ENCODE measurements around the gene LTBP2.

LTBP2 gene

DNA sequence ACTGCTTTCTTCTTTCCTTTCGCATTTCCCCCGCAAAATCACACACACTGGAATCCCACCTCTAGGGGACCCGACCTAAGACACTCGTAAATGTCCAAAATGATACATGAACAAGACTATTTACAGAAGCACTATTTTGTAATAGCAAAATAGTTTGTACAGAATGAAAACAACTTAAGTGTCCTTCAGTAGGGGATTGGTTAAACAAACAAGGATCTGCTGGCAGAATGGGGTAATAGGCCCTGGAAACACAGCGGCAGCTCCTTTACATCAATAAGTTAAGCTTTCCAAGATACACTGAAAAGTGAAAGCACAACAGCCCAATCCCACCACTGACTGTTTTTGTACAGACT is 48.8 kb downstream of the LTBP2 start:
- TF ChIP-seq YY1 (IDR thresholded peaks at IDR 0.05; ENCODE audit: low read depth) (no peak), TEAD4 (IDR thresholded peaks at IDR 0.05) (no peak), EGR1 (IDR thresholded peaks at IDR 0.05) (no peak), NFIC (IDR thresholded peaks at IDR 0.05) (no peak), ZBTB7A (IDR thresholded peaks at IDR 0.05; ENCODE audit: low read depth) (no peak), EP300 (IDR thresholded peaks at IDR 0.05; ENCODE audit: borderline replicate concordance) (no peak), TAF1 (IDR thresholded peaks at IDR 0.05; ENCODE audit: low read depth) (no peak), CREB1 (IDR thresholded peaks at IDR 0.05; ENCODE audit: low read depth) (no peak)
- TF ChIP-seq, protein P1, sequence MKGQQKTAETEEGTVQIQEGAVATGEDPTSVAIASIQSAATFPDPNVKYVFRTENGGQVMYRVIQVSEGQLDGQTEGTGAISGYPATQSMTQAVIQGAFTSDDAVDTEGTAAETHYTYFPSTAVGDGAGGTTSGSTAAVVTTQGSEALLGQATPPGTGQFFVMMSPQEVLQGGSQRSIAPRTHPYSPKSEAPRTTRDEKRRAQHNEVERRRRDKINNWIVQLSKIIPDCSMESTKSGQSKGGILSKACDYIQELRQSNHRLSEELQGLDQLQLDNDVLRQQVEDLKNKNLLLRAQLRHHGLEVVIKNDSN (IDR thresholded peaks at IDR 0.05), result no peak

GRCh38 chr14:74562515-74563232 is 49.4 kb downstream of the LTBP2 start:
- TF ChIP-seq TAF1 (IDR thresholded peaks at IDR 0.05; ENCODE audit: low read depth) (no peak), TCF12 (IDR thresholded peaks at IDR 0.05; ENCODE audit: low read depth) (no peak), NFIC (IDR thresholded peaks at IDR 0.05) (no peak), EGR1 (IDR thresholded peaks at IDR 0.05) (no peak), RAD21 (IDR thresholded peaks at IDR 0.05; ENCODE audit: low read depth) (no peak), EP300 (IDR thresholded peaks at IDR 0.05; ENCODE audit: borderline replicate concordance) (no peak)
- TF ChIP-seq, protein P2, sequence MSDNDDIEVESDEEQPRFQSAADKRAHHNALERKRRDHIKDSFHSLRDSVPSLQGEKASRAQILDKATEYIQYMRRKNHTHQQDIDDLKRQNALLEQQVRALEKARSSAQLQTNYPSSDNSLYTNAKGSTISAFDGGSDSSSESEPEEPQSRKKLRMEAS (IDR thresholded peaks at IDR 0.05), result no peak

GRCh38 chr14:74558655-74559054 is 53.4 kb downstream of the LTBP2 start:
- TF ChIP-seq CREB1 (IDR thresholded peaks at IDR 0.05; ENCODE audit: low read depth) (no peak), TEAD4 (IDR thresholded peaks at IDR 0.05) (no peak), RAD21 (IDR thresholded peaks at IDR 0.05; ENCODE audit: low read depth) (no peak), CEBPB (IDR thresholded peaks at IDR 0.05) (no peak), TAF1 (IDR thresholded peaks at IDR 0.05; ENCODE audit: low read depth) (no peak), EP300 (IDR thresholded peaks at IDR 0.05; ENCODE audit: borderline replicate concordance) (no peak), TCF12 (IDR thresholded peaks at IDR 0.05; ENCODE audit: low read depth) (no peak), FOXM1 (IDR thresholded peaks at IDR 0.05; ENCODE audit: borderline replicate concordance, low read depth) (no peak), ZBTB7A (IDR thresholded peaks at IDR 0.05; ENCODE audit: low read depth) (no peak), EGR1 (IDR thresholded peaks at IDR 0.05) (no peak)
- TF ChIP-seq, protein P1 (IDR thresholded peaks at IDR 0.05), result no peak
- TF ChIP-seq, protein P2 (IDR thresholded peaks at IDR 0.05), result no peak

DNA sequence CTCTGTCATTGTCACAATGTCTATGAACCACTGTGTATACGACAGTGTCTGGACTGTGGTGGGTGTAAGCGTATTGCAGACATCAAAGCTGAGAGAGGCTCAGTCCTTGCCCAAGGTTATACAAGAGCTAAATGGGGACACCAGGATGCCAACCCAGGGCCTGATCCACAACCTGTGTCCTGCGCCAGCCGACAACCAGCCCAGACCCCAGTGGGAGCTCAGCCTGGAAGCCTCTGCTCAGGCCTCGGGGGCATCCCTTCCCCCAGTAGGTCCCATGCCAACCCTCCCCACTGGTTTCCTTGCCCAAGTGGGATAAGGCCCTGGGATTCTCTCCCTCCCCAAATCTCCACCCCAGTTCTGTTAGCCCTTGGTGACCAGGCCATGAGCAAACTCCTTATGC is 54.3 kb downstream of the LTBP2 start:
- no peak for TF ChIP-seq TCF12 (IDR thresholded peaks at IDR 0.05; ENCODE audit: low read depth)
- no peak for TF ChIP-seq TAF1 (IDR thresholded peaks at IDR 0.05; ENCODE audit: low read depth)
- no peak for TF ChIP-seq CREB1 (IDR thresholded peaks at IDR 0.05; ENCODE audit: low read depth)
- no peak for TF ChIP-seq NFIC (IDR thresholded peaks at IDR 0.05)
- no peak for TF ChIP-seq CEBPB (IDR thresholded peaks at IDR 0.05)
- TF ChIP-seq, protein P3, sequence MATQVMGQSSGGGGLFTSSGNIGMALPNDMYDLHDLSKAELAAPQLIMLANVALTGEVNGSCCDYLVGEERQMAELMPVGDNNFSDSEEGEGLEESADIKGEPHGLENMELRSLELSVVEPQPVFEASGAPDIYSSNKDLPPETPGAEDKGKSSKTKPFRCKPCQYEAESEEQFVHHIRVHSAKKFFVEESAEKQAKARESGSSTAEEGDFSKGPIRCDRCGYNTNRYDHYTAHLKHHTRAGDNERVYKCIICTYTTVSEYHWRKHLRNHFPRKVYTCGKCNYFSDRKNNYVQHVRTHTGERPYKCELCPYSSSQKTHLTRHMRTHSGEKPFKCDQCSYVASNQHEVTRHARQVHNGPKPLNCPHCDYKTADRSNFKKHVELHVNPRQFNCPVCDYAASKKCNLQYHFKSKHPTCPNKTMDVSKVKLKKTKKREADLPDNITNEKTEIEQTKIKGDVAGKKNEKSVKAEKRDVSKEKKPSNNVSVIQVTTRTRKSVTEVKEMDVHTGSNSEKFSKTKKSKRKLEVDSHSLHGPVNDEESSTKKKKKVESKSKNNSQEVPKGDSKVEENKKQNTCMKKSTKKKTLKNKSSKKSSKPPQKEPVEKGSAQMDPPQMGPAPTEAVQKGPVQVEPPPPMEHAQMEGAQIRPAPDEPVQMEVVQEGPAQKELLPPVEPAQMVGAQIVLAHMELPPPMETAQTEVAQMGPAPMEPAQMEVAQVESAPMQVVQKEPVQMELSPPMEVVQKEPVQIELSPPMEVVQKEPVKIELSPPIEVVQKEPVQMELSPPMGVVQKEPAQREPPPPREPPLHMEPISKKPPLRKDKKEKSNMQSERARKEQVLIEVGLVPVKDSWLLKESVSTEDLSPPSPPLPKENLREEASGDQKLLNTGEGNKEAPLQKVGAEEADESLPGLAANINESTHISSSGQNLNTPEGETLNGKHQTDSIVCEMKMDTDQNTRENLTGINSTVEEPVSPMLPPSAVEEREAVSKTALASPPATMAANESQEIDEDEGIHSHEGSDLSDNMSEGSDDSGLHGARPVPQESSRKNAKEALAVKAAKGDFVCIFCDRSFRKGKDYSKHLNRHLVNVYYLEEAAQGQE (IDR thresholded peaks at IDR 0.05; ENCODE audit: low read depth), result no peak
- TF ChIP-seq RAD21 (IDR thresholded peaks at IDR 0.05; ENCODE audit: low read depth), result no peak
- TF ChIP-seq YY1 (IDR thresholded peaks at IDR 0.05; ENCODE audit: low read depth), result no peak
- TF ChIP-seq ZBTB7A (IDR thresholded peaks at IDR 0.05; ENCODE audit: low read depth), result no peak
- no peak for TF ChIP-seq EP300 (IDR thresholded peaks at IDR 0.05; ENCODE audit: borderline replicate concordance)
- TF ChIP-seq, protein P1 (IDR thresholded peaks at IDR 0.05), result no peak
- no peak for TF ChIP-seq TEAD4 (IDR thresholded peaks at IDR 0.05)

DNA sequence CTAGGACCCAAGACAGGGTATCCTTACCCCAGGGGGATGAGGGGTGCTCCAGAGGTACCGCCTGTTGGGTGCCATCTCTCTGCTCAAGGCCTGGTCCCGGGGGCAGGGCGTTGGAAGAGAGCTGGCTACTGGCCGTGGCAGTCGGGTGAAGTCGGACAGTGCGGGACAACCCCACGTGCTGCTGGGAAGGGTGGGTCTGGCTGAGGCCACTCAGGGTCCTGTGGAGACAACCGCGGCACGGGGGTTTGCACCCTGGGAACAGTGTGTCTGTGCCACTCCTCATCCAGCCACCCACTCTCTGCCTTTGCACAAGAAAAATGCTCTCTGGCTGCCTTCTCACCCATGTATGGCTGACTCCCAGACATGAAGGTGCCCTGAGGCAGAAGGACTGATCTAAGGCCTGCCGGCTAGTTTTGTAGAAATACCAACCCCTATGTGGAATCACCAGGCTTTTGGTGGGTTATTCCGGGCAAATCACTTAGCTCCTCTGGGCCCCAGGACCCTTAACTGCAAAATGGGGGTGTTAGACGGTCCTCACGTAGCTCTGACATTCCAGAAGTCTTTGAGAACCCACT is 56.5 kb downstream of the LTBP2 start:
- no peak for TF ChIP-seq TEAD4 (IDR thresholded peaks at IDR 0.05)
- no peak for TF ChIP-seq FOXM1 (IDR thresholded peaks at IDR 0.05; ENCODE audit: borderline replicate concordance, low read depth)
- TF ChIP-seq YY1 (IDR thresholded peaks at IDR 0.05; ENCODE audit: low read depth), result no peak
- no peak for TF ChIP-seq NFIC (IDR thresholded peaks at IDR 0.05)
- no peak for TF ChIP-seq RAD21 (IDR thresholded peaks at IDR 0.05; ENCODE audit: low read depth)

DNA sequence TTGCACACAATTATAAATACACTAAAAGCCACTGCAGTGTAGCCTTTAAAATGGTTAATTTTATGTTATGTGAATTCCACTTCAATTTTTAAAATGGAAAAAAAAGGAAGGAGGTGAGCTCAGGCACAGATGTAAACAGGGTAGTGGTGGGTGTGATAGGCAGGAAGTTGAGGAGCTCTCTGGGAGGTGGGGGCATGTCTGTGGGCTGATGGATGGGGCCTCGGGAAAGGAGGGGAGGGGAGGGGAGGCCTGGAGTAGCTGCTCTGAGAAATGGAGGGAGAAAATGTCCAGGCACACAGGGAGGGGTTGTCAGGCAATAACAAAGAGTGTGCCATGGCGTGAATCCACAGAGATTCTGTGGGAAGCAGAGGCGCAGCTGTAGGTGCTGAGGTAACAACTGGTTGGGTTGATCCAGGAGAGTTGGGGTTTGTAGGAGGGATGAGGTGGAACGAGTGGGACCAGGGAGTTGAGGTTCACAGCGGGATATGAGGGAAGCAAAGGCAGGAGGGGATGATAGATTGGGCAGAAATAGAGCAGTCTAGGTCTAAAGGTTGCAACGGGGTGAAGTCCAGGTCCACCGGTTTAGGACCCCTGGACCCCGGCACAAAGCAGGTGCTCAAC is 57.2 kb downstream of the LTBP2 start:
- TF ChIP-seq RAD21 (IDR thresholded peaks at IDR 0.05; ENCODE audit: low read depth) (no peak), CEBPB (IDR thresholded peaks at IDR 0.05) (no peak), TCF12 (IDR thresholded peaks at IDR 0.05; ENCODE audit: low read depth) (no peak), TAF1 (IDR thresholded peaks at IDR 0.05; ENCODE audit: low read depth) (no peak), FOXM1 (IDR thresholded peaks at IDR 0.05; ENCODE audit: borderline replicate concordance, low read depth) (no peak)
- TF ChIP-seq, protein P1 (IDR thresholded peaks at IDR 0.05), result no peak
- TF ChIP-seq, protein P2 (IDR thresholded peaks at IDR 0.05), result no peak
